GM18909 (cell line): ENCODE measurements around the gene TMEM186.
"Not testable (repeated sequence)": the region's sequence is repeated elsewhere in the genome, so short reads cannot be mapped to it uniquely, and the experiment has no call there.

Source experiments
- ATAC-seq: cut with Tn5 transposase; IDR thresholded peaks from one replicate; pipeline ENCODE4 v1.9.1; 2021; ENCODE audit warnings: mild to moderate bottlenecking; ENCODE audit not compliant: unreplicated experiment, poor library complexity

TMEM186 gene

DNA sequence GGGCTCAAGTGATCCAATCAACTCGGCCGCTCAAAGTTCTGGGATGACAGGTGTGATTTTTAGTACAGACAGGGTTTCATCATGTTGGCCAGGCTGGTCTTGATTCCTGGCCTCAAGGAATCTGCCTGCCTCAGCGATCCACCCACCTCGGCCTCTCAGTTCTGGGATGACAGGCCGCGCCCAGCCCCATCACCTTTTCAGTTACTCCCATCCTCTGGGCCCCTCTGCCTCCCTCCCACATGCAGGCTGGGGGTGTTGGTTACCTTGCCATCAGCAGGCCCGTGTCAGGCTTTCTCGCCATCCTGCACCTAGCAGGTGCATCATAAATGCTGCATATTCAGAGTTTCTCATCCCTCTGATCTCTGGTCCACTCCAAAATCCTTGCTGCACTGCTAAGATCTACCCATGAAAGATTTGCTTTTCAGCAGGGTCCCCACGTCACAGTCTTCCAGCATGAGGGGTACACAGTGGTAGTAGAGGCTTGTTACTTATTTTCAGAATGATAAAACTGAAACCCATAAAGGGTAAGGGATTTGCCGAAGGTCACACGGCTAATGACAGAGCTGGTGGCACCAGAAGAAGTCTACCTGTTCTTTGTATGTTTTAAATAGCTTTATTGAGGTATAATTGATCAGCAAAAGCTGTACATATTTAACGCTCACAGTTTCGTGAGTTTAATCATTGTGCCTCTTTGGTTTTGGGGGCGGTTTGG lies 16.8 kb upstream of the TMEM186 start:
- ATAC-seq = no peak

DNA sequence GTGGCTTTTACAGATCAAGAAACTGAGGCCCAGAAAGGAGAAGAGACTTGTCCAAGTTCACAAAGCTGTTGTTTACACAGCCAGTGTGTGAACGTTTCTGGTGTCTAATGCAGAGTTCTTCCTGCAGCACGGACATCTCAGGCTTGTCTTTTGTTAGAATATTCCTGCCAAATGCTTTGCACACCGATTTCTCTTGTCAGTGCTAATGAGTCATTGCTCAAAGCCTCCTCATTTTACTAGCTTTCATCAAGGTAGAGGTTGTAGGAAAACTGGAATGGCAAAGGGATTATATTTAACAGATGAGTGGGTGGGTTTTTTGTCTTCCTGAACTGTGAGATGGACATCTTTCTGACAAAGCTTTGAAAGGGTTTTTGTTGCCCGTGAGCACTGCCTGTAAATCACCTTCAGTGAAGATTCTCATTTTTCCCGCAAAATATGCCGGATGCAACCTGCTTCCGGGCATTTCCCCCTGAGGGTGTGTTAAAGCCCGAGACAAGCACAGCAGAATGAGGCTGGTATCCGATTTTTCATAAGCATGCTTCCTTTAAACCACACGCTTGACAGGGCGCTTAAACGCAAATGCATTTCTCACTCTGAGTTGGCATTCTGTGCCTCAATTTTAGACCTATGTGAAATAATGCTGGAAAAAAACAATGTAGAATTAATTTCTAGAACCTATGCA lies 14.9 kb upstream of the TMEM186 start:
- ATAC-seq = no peak

DNA sequence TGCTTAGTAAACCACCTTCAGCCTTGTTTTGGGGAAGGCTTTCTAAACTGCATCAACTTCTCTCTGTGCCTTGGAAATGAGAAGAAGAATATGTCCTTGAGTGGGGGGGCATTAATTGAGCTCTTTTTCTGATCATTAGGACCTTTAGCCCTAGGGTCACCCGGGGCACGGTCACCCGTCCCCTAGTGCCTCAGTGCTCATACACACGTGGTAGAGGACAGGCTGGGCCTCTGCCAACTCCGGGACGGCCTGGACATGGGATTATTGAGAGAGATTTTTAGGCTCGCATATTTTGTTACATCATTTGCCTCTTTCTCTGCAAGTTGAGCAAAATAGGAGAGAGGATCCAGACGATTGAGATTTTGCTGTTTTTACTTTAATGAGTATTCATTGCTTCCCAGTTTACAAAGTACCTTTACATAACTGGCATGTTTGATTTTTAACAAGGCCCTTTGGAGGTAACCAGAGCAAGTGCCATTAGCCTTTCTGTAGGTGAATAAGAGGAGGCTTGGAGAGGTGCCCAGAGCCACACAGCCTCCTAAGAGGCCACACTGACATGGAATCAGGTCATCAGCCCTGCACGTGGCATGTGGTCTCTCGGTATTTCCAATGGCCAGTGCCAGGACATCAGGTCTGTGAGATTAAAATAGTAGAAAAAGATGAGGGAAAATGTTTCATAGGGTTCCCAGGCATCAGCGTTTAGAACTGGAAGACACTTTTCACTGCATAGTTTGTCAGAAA lies 11.3 kb upstream of the TMEM186 start:
- no peak for ATAC-seq

DNA sequence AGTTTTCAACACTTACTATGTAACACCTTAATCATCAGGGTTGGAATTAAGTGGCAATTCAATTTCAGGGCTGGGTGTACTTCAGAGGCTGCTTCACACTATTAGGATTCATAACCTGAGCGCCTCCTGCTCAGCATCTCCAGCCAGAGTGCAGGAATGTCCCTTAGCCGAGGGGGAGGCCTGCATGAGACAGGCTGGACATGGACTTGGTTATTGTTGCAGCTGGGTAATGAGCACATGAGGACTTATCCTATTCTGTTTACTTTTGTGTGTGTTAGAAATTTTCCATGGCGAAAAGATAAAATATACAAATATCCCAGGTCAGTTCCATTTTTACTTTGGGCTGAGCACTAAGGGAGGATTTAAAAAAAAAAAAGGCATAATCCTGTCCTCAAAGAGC lies 10.6 kb upstream of the TMEM186 start:
- no peak for ATAC-seq

DNA sequence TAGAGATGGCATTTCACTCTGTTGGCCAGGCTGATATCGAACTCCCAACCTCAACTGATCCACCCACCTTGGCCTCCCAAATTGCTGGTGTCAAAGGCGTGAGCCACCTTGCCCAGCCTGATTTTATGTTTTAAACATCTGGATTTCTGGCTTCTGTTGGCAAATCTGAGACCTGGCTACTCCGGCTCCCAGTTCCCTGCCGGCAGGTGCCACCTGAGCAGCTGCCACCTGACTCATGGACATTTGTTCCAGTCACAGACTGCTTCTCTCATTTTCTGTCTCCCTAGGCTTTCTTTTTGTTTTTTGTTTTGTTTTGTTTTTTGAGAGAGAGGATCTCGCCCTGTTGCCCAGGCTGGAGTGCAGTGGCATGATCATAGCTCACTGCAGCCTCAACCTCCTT lies 9.8 kb upstream of the TMEM186 start:
- no peak for ATAC-seq

DNA sequence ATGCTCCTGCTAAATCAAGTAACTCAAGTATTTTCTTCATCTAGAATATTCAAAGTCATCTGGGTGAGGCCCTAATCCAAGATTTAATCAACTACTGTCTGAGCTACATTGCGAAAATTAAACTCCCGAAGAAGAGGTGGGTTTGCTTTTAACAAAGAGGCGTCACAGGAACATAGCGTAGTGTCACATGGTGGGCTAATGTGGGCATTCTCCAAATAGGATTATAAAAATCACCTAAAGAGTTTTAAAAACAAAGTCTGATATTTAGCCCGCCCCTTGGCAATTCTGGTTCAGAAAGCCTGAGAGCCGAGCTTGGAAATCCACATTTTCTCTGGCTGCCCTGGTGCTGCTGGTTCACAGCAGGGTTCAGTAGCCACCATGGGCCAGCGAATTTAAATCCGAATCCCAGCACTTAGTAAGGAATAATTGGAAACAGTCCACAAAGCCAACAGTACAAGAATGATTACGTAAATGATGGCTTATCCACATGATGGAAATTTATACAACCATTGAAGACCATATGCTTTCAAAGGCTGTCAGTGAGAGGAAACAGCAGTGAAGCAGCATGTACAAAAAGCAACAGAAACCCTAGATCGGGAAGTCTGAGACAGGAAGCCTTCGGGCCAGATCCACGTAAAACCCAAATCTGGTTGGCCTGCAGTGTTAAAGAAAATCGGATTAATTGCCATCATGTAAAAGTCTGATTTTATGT lies 9.0 kb upstream of the TMEM186 start:
- ATAC-seq = no peak

DNA sequence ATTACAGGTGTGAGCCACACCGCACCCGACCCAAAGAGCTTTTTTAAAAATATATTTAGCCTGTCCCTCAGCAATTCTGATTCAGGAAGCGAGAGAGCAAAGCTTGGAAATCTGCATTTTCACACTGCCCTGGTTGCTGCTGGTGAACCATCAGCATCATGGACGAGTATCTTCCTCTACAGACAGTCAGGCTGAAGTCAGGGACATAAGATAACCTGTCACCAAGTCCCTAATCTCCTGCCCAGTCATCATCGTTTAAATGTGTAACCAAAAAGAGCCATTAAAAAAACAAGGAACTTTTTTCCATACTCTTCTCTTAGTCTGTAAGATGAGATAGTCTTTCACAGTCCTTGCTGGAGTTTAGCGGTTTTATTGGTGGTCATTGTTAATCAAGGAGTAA lies 6.9 kb upstream of the TMEM186 start:
- no peak for ATAC-seq

DNA sequence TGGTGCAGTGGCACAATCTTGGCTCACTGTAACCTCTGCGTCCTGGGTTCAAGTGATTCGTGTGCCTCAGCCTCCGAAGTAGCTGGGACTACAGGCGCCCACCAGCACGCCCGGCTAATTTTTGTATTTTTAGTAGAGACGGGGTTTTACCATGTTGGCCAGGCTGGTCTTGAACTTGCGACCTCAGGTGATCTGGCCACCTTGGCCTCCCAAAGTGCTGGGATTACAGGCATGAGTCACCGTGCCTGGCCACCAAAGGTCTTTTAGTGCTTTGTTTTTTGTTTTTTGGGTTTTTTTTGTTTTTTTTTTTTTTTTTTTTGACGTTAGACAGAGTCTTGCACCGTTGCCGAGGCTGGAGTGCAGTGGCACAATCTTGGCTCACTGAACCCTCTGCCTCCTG lies 6.3 kb upstream of the TMEM186 start:
- ATAC-seq = not testable (repeated sequence)

DNA sequence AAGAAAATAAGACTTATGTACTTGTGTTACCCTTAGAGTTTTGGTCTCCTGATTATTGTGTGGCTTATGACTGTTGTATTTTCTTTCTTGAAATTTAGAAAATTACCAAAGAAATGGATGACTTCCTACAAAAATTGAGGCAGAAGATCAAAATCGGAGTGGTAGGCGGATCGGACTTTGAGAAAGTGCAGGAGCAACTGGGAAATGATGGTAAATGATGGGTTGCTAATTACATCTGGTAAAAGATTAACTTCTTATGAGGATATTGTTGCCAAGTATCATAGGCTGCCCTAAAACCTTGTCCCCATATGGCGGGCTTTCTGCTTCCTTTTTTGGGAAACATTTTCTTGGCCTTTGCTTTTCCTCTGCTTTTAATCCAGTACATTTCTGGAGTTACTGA lies 4.3 kb upstream of the TMEM186 start:
- ATAC-seq = no peak

DNA sequence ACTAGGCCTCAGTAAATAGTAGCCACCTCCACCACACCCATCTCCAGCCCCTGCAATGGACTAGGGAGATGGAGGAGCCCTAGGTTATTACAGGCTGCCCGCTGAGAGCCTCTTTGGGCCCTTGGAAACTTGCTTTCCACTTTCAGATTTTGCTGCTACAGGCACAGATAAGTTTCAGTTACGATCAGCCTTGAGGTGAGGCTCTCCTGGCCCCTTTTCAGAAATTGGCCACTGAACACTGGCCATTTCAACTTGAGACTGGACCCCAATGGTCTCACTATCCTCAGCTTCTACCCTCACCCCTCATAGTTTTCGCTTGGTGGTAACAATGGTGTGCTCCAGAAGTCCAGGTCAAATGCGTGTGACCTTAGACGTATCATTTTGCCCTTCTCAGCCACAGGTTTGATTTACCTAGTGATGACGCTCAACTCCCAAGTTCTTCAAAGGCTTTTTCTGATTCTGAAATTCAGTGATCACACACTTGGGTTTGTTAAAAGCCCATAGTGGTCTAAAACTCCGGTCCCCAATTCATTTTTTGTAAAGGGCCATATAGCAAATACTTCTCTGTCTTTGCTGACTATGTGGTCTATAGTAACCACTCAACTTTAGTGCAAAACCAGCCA lies 1.2 kb upstream of the TMEM186 start:
- ATAC-seq = no peak

DNA sequence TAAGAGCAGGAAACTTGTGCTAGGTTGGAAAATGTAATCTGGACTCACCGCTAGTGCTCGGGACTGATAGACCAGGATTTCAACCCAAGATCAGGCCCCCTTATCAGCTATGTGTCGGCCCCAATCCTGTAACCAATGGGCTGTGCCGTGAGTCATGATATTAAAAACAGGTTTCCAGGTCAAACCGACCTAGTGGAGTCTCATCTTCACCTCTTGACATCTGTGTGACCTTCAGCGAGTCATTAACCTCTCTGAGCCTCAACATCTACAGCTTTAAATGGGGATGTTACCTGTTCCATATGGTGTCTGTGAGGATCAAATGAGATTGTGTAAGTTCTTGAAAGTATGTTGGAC lies 712 bp upstream of the TMEM186 start:
- peak; percentile 3 for ATAC-seq

DNA sequence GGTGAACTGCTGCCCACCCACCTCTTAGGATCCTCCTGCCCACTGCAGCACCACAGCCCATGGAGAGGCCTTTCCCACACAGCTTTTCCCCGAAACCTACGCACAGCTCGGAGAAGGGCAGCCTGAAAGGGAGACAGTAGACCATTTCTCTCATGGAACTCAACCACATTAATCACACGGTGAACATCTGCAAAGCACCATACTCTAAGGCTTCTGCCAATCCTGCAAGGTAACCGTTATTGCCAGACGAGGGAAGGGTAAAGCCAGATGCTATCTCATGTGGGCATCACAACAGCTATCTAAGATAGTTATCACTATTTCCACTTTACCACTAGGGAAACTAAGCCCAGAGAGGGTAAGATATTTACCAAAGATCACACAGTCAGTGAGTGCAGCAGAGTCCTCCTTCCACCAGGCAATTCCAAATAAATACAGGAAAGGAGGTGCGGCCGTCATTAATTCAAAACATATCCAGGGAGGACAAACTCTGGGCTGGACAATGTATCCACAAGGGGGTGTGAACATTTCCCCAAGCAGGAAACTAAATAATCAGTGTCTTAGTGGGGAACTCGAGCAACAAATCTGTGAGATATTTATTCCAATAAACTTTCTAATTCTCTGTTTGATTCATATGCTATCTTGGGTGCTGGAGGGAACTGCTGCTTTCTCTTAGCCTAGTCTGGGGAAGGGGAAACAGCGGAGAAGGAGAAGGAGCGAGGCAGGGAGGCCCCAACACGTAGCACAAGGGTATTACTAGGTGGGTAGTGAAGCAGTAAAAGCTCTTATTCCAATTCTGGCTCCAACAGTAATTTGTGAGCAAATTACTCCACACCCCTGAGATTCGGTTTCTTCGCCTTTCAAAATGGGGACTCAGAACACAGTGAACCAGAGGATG lies 723 bp downstream of the TMEM186 start:
- no peak for ATAC-seq

DNA sequence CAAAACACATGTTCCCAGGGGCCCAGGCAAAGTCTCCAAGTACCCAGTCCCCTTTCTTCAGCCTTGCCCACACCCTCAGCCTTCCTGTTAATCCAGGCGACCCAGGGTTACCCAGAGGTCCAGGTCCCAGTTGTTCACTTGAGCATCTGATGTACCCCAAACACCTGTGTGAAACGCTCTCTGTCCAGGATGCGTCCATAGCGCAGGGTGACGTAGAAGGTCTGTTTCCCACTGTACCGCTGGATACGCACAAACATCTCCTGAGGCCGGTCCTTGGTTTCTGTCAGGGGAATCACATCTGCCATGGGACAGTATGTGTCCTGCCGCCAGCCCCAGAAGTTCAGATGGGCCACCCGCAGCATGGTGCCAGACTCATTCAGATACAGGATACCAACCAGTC lies 1.6 kb downstream of the TMEM186 start:
- no peak for ATAC-seq

DNA sequence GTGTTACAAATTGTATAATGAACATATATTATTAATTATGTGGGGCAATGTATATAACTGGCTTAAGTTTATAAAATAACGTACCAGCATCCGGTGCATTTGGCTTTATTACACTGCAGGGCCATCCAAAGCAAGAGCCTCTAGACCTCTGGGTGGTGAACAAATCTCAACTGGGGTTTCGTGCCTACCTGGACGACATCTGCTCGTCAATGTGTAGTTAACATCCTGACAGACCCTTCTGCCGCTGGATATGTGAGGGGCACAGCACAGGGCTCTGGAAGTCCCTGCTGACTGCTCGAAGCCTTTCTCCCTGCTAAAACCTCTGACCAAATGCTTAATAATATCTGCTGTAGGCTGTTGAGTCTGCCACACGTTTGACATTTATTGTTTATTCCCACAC lies 2.3 kb downstream of the TMEM186 start:
- ATAC-seq = no peak

DNA sequence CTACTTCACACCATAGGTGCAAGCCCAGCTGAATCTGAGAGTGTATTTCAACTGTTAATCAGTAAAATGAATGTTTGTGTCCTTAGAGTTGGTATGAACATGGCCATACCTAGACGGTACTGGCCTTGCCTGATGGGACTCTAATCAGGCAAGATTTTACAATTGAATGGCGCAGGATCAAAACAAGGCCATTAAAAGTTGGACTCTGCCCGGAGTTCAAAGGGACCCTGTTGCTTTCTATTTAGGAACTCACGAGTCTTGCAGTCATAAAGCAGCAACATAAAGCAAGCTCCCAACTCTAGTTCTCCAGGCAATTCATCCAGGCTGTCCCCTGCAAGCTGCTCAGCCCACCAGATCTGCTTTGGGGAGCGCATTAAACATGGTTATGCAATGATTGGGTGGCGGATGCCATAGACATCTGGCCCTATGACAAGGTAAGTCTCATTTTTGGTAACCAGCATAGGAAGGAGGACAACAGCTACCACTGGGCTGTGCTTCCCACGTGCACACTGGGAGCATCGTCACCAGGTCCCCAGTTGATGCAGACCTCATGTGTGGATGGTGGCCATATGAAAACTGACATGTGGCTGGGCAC lies 8.8 kb downstream of the TMEM186 start:
- ATAC-seq = no peak

DNA sequence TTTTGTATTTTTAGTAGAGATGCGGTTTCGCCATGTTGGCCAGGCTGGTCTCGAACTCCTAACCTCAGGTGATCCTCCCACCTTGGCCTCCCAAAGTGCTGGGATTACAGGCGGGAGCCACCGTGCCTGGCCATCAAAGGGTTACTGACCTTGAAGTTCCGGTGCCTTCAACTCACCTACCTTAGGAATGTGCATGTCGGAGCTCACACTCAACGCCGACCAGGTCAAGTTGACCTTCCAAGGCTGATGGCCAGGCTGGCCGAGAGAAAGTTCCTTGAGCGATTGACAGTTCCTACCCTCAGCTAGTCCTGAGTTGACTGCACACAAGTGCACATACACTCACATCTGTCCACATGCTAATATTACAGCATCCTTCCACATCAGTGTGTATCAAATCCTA lies 11.1 kb downstream of the TMEM186 start:
- ATAC-seq = not testable (repeated sequence)

DNA sequence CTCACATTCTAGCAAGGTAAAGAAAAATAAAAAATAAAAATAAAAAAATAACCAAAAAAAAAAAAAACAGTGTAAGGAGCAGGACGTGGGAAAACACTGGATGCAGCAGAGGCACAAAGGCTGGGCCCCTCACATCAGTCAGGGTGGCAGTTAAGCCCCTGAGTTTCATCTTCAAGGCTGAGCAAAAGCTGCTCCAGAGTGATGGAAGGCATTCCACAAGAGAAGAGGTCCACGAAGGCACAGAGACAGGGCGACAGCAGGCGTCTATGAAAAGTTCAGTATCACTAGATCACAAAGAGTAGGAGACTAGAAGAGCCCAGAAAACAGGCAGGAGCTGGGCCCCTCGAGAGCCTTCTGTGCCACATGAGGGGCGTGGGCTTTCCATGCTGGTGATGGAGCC lies 12.0 kb downstream of the TMEM186 start:
- no peak for ATAC-seq

DNA sequence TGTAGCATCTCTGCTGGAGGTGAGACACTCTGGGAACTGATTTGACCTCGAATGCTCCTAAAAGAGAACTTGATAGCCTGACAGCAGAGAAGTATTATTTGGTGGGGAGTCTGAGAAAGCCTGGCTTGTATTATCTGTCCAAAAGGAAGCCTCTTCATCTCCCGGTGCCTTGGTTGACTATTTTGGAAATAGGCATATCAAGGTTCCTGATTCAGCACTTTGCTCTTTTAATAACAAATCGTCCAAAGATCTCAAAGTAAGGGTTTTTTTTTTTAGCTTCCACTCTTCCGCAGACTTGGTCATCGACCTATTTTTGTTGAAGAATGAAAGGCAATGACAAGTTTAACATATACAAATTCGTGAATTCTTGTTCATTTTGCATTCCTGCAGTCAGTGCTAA lies 14.8 kb downstream of the TMEM186 start:
- no peak for ATAC-seq

DNA sequence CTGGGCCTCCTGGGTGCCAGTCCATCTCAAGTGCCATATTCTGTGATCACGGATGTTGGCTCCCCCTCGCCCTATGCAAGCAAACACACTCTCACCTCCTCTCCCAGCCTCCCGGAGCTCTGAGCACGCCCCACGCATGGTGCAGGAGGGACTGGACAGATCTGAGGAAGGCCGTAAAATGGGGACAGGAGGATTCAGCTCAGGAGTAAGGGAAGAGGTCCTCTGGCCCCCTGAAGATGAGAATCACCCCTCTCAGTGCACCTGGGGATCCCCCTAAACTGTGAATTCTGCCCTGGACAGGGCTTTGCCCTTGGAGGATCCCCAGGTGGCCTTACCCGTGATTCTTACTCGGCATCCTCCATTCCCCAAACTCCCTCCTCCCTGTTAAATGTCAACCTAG lies 15.6 kb downstream of the TMEM186 start:
- no peak for ATAC-seq
